Measurements from ENCODE around the gene GMIP. TPM values are rescaled to one million over a fixed set of nuclear protein-coding genes. Genes with fewer than 3 reads are reported as not detected.

GMIP gene
- total RNA-seq, 4 donors from 2014 or later, result 12.9 to 23.5 (median 17.3) TPM

- no peak for DNase-seq
- 96 to 97% methylated on average over 20 of the region's 20 CpGs for WGBS, 2 donors
- Histone ChIP-seq H3K4me3 (replicated peaks in 1 of 3) (no peak overlapping the region), H3K36me3 (peaks cover 16 to 25% of the 10 kb centered on the region in 2 donors), H3K27ac (no peak overlapping the region), H3K4me1 (no peaks in the 10 kb centered on the region), H3K9me3 (no peaks in the 10 kb centered on the region), H3K27me3 (no peaks in the 10 kb centered on the region)
- intact Hi-C loops (cut with DNase I), result no loop called here
- TF ChIP-seq CTCF (IDR thresholded peaks at IDR 0.05) (no peak), POLR2A (IDR thresholded peaks at IDR 0.05) (no peak)
Observed at GRCh38 chr19:19679176-19680073, 36.0 kb upstream of the GMIP start.

- Histone ChIP-seq H3K4me1 (no peaks in the 10 kb centered on the region), H3K36me3 (peaks cover 16 to 25% of the 10 kb centered on the region in 2 donors), H3K27ac (no peak overlapping the region), H3K4me3 (replicated peaks in 1 of 3) (no peak overlapping the region), H3K27me3 (no peaks in the 10 kb centered on the region), H3K9me3 (no peaks in the 10 kb centered on the region)
- TF ChIP-seq CTCF (IDR thresholded peaks at IDR 0.05) (no peak), POLR2A (IDR thresholded peaks at IDR 0.05) (no peak)
- intact Hi-C loops (cut with DNase I), result no loop called here
- WGBS, 2 donors, result 91 to 92% methylated on average over 5 to 7 of the region's 7 CpGs
- no peak for DNase-seq
Observed at GRCh38 chr19:19677579-19677978, 34.1 kb upstream of the GMIP start.

GRCh38 chr19:19674315-19674714 is 30.9 kb upstream of the GMIP start:
- H3K9me3 ChIP-seq, result no peaks in the 10 kb centered on the region
- H3K27ac ChIP-seq, result no peak overlapping the region
- no peaks in the 10 kb centered on the region for H3K27me3 ChIP-seq
- no peak for DNase-seq
- 98 to 99% methylated on average over 6 of the region's 6 CpGs for WGBS, 2 donors
- intact Hi-C loops (cut with DNase I), result no loop called here
- peaks cover 9 to 12% of the 10 kb centered on the region in 2 donors for H3K4me1 ChIP-seq
- H3K36me3 ChIP-seq, result peaks cover 7 to 14% of the 10 kb centered on the region in 2 donors
- H3K4me3 ChIP-seq (replicated peaks in 1 of 3), result no peak overlapping the region
- no peak for TF ChIP-seq CTCF (IDR thresholded peaks at IDR 0.05)
- TF ChIP-seq POLR2A (IDR thresholded peaks at IDR 0.05), result no peak

GRCh38 chr19:19672816-19673215 is 29.4 kb upstream of the GMIP start:
- no peak for DNase-seq
- intact Hi-C loops (cut with DNase I), result no loop called here
- WGBS, 2 donors, result 94 to 95% methylated on average over 3 of the region's 3 CpGs

More at GRCh38 chr19:19672816-19673215, 29.4 kb upstream of the GMIP start:
- no peak overlapping the region for H3K27ac ChIP-seq
- H3K36me3 ChIP-seq, result peaks cover 0 to 2% of the 10 kb centered on the region in 2 donors
- peaks cover 15 to 17% of the 10 kb centered on the region in 2 donors for H3K4me1 ChIP-seq
- no peaks in the 10 kb centered on the region for H3K27me3 ChIP-seq
- H3K4me3 ChIP-seq (replicated peaks in 1 of 3), result no peak overlapping the region
- TF ChIP-seq POLR2A (IDR thresholded peaks at IDR 0.05) (no peak), CTCF (IDR thresholded peaks at IDR 0.05) (no peak)
- no peaks in the 10 kb centered on the region for H3K9me3 ChIP-seq

Data from thyroid gland (tissue), 4 donors.